ENCODE results near the gene TIMP2.

DNA sequence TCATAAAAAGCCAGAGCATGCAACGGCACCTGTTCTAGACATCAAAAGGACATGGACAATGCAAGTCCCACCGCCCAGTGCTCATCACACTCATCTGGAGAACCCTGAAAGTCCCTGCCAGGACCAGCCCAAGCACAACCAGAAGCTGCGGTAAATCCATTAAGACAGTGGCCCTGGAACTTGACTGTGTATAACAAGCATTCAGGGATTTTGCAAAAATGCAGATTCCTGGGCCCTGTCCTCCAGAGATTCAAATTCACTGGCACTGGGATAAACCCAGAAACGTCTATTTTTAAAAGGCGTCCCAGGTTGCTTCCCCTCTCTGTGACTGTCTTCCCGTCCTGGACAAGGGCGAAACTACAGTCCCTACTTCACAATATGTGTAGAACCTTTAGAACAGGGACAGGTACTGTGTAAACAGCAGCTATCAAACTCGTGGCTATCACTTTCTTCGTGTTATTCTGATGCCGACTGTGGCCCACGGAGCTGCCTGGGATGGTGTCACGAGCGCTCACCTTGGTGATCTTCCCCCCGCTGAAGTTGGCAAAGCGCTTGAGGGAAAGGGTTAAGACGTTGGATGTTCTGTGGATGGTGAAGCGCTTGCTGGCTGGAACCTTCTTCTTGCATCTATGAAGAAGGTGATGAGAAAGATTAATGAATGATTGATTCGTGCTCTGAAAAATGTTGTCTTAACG, 106.9 kb downstream of the TIMP2 start:
- TF ChIP-seq, protein P1, sequence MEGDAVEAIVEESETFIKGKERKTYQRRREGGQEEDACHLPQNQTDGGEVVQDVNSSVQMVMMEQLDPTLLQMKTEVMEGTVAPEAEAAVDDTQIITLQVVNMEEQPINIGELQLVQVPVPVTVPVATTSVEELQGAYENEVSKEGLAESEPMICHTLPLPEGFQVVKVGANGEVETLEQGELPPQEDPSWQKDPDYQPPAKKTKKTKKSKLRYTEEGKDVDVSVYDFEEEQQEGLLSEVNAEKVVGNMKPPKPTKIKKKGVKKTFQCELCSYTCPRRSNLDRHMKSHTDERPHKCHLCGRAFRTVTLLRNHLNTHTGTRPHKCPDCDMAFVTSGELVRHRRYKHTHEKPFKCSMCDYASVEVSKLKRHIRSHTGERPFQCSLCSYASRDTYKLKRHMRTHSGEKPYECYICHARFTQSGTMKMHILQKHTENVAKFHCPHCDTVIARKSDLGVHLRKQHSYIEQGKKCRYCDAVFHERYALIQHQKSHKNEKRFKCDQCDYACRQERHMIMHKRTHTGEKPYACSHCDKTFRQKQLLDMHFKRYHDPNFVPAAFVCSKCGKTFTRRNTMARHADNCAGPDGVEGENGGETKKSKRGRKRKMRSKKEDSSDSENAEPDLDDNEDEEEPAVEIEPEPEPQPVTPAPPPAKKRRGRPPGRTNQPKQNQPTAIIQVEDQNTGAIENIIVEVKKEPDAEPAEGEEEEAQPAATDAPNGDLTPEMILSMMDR (IDR thresholded peaks at IDR 0.05) = no peak
- TF ChIP-seq POLR2A (IDR thresholded peaks at IDR 0.05) = no peak

All from heart left ventricle (tissue), 13 donors.